GM18868 (cell line): ENCODE data around the gene DGKG.

Experiments
- ATAC-seq: cut with Tn5 transposase; IDR thresholded peaks from one replicate; pipeline ENCODE4 v1.9.1; 2021; ENCODE audit warnings: mild to moderate bottlenecking, moderate library complexity; ENCODE audit not compliant: unreplicated experiment

The DGKG gene

DNA sequence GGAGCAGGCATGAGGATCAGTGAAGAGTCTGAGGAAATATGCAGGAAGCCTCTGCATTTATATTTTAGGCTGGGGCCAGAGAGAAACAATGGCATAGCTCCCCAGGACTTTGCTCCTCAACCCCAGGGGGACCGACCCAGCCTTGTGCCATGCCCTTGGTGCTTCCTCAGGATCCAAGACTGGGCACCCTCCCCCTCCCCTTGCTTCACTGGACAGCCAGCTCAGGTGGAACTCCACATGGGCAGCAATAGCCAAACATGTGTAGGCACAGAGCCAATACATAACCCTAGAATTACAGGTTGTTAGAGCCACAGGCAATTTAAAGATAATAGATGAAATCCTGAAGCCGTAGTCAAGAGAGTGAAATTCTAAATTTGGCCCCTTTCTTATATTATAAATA lies 180.1 kb downstream of the DGKG start:
- no peak for ATAC-seq

DNA sequence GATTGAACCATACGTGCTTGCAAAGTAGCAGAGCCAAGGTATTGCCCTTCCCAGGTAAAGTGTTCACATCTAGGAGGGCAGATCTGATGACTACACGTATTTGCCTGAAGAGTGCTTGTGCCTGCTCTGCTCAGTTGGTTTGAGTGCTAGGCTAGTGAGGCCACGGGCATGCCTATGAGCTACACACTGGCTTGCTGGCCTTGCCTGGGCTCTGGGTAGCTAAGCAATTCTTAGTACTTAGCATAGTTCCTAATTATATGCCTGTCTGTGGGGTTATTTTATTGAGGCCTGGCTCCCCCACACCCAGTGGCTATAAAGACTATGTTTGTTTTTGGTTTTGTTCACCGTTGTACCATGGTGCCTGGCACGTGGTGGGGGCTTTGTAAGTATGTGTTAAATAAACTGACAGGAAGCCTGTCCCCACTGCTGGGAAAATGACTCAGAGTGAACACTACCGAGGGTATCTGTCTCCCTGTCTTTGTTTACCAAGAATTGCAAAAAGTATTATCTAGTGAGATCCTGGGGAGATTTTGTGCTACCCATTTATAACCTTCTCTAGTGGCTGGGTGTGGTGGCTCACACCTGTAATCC lies 181.0 kb downstream of the DGKG start:
- ATAC-seq = no peak

DNA sequence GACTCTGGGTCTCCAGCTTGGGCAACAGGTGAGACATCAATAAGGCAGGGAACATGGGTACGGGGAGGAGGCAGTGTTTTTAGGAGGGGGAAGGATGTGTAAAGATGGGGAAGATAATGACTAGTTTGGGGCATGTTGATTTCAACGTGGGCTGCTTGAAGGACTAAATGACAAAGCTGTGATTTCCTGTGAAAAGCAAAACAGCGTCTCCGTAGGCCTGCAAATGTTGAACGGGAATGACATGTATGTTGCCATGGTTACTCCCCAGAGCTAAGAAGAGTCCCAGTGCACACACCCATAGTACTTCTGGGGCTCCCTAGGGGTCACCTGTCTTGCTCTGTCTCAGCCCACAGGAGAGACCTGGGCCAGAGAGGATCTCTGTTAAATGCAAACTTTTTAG lies 181.9 kb downstream of the DGKG start:
- no peak for ATAC-seq

DNA sequence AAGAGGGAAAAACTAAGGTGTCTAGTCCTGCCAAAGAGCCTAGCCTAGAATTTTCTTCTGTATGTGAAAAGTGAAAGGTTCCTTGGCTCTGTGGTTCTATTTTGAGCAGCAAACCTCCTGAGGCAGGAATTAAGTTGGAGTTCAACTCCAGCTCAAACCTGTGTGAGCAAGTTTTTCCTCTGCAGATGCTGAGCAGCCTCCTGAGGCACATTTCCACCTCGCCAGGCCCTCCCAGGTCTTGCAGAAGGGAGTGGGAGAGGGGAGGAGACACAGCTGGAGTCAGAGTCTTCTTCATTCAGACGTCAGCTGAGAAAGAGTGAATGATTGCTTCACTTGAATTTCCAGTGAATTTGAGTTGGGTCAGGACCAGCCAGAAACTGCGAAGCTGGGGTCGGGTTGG lies 183.6 kb downstream of the DGKG start:
- ATAC-seq = no peak

DNA sequence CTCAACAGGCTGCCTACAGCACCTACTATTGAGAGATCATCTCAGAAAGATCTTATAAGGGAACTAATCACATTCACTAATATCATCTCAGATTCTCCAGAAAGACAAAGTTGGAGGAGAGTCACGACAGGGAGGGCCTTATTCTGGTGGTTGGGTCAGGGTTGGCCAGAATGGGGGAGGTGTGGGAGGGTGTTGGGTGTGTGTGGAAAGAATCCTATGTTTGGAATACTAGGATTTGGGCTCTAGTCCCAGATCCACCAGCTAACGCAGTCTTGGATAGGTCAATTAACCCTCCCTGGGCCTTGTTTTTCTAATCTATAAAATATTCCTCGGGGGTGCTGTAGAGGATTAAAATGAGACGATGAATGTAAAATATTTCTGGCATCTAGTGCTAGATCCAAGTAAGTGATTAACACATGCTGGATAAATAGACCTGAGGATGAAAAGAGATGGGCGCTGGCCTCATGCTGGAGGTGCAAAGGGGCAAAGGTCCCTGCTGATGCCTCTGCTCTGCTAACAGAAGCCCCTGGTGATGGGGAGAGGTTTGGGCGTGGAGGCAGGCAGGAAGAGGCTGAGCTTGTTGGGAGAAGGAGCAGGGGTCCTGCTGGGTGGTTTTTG lies 185.6 kb downstream of the DGKG start:
- ATAC-seq = no peak

DNA sequence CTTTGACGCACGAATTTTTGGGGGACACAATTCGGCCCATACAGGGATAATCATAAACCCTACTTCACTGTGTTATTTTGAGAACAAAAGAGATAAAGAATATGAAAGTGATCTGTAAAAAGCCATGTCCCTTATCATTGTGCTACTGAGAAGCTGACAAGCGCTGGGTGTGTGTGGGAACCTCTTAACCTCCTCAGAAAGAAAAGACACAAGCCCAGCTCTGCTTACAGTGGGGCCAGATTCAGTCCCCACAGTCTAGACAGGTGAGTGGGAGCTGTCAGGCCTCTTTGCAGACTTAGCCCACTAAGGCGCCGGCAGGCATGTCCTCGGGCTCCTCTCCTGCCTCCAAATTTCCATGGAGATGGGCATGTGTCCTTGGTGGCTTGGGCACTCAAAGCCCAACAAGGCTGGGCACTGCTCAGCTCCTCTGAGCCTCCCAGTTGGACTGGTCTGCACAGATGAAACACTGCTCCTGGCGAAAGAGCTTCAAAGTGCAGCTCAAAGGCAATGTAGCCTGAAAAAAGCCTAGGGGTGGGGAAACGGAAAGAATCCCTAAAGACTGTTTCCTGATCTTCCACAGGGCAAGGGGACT lies 188.7 kb downstream of the DGKG start:
- no peak for ATAC-seq

DNA sequence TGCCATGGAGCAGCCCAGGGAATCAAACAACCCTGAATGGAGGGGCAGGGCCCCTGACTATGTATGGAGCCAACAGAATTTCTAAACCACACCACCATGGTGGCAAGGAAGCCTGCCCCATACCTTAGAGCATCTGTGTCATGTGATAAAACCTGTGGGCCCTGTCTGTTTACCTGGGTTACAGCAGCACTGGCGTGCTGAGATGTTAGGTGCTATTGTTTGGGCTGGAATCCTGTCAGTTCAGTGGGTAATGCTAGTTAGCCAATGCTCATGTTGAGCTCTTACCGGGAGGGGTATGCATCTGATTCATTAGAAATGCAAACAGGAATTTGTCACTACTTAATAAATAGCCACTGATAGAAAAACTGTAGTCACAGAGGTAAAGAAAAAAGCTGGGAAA lies 189.7 kb downstream of the DGKG start:
- no peak for ATAC-seq

DNA sequence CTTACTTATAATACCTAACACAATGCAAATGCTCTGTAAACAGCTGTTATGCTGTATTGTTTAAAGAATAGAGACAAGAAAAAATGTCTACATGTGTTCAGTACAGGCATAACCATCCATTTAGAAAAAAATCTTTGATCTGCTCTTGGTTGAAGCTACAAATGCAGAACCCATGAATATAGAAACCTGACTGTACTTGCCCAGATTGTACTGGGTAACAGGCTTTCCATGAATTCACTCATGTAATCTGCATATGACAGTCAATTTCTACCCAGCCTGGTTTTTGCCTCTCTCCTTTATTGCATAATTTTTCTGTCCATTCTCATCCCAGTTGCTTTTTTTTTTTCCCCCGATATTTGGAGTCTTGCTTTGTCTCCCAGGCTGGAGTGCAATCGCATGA lies 190.5 kb downstream of the DGKG start:
- no peak for ATAC-seq

DNA sequence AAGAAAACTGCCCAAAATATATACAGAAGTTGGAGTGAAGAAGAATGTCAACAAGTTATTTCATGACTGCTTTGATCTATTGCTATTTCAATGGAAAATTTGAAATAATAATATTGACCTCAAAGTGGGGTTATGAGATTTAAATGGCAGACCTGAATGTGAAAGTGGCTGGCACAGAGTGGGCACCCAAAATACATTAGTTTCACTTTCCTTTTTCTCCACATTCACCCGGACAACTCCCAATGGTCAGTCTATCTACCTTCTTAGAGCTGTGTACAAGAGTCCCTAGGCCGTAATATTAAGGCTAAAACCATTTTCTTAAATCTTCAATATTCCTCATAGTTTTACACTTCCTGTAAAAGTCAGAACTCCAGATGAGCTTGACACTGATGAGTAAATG lies 191.5 kb downstream of the DGKG start:
- no peak for ATAC-seq

DNA sequence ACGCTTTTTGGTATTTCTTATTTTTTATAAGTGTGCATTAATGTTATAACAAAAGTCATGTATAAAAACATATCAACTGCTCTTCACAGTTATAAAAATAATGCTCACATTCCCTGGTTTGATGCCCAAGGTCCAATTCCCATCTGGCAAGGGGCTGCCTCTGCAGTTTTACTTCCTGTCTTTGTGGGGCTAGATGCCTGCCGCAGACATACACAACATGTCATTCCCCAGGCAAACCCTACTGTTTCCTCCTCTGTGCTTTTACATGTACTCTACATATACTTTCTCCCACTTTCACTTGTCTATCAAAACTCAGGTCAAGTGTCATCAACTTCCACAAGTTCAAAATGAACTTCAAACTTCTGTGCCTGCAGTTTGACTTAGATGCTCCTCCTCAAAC lies 192.7 kb downstream of the DGKG start:
- no peak for ATAC-seq

DNA sequence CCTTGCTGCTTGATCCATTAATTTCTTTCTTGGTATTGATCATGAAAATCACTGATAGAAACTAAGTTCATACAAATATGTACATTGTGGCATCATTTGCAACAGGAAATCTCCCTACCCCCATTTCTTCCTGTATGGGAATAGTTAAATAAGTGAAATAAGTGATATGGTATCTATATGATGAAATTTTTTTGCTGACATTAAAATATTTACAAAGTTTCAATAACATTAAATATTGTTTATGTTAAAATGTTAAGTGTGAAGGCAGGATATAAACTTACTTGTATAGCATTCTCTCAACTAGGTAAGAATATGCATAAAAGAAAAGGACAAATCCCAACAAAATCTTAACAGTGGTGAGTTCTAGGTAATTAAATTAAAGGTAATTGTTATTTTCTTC lies 193.1 kb downstream of the DGKG start:
- no peak for ATAC-seq

DNA sequence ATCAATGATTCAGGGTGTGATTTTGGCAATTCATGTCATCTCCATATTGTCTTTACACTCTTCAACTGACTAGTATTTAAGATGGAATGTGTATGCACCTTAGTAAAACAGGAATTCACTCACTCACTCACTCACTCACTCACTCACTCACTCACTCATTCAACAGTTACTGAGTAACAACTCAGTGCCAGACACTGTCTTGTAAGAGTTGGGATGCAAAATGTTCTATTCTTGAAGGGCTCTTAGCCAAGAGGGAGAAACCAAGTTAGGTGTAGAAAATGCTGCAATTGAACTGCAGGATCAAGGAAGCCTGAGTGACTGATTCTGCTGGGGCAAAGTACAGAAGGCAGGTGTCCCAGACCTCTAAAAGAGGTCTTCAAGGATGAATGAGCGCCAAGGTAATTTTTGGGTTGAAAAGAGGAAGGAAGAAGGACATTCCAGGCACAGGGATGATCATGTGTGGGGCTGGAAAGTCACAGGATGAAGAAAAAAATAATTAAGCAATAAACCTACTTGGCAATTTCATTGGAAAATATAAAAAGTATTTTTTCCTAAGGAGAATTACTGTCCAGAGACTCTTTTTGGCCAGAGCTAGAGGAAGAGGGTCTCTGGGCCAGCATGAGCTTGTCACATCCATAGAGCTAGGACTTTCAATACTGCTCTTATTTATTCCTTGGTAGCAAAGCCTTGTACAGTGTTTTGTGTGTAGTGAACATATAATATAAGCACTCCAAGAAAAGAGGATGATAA lies 194.2 kb downstream of the DGKG start:
- ATAC-seq = no peak

DNA sequence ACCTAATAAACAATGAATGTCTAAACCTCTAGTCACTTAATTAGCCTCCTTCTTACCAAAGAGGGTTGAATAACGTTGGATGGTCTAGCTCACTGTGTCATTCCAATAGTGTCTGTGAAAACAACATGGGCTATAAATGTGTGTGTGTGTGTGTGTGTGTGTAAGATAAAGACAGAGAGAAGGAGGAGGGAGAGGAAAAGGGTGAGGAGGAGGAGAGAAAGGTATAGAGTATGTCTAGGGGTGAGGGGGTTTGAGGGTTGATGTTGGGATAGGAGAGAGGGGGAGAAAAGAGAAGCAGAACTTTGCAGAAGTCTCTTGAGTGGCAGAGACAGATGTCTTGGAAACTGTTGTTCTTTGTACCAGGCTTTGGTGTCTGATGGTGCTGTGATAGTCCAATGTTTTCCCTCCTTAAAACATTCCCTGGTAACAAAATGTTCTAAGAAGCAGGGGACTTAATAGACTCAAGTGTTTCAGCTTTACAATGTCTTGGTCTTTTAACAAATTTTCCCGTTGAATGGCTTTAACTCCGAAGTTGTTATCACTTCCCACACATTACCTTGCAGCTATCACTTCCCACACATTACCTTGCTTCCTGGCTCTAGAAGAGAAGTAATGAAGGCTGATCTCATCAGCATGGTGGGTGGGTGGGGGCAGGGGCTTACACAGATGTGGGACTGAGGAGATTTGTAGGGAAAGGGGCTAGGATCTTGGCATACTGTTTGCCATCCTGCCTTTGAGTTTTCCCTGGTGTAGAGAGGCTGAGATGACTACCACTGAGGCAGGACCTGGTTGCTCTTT lies 195.3 kb downstream of the DGKG start:
- no peak for ATAC-seq

DNA sequence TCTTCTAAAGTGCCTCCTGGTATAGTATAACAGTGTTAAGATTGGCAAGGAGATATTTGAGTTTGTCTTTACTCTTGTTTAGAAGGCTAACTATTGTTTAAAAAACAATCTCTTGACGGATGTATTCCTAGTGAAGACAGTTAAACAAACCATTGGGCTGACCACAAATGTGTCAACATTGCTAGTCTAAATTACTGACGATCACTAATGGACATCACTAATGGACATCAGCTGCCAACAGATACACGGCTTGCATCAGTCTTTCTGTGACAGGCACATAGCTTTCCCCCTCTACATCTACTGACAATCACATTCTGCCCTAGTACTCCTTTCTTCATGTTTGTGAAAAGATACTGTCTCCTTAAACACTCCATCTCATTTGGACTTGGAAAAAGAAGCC lies 196.0 kb downstream of the DGKG start:
- no peak for ATAC-seq

DNA sequence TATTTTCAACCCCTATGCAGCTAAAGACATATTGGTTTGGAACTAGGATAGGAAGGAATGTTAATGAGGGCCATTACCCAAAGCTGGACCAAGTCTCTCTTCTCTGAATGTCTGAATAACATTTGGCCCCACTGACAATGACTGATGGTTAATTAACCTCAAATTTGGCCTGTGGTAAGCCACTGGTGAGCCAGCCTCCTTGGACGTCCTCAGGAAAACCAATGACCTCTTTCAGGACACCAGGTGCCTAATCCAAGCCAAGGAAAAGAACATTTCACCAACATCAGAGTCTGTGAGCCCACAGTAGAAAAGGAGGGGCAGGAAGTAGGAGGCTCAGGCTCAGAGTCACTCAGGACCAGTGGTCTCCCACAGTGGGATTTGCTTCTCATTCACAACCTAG lies 196.7 kb downstream of the DGKG start:
- no peak for ATAC-seq

DNA sequence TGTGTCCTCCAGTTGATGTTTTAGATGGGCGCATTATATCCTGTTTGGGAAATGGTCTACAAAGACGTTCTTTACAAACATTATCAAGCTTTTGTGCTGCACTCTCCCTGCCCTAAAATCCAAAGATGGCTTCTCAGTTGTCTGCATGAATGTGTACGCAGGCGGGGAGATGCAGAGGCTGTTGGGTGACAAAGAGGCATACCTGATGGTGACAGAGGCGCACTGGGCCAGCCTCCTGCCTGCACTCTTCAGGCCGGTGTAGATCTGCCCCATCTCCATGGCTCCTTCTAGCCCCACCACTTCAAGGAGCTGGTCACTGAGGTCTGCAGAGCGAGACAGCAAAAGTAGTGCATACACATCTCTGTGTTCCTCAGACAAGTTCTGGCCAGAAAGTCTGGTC lies 197.3 kb downstream of the DGKG start:
- ATAC-seq = no peak

DNA sequence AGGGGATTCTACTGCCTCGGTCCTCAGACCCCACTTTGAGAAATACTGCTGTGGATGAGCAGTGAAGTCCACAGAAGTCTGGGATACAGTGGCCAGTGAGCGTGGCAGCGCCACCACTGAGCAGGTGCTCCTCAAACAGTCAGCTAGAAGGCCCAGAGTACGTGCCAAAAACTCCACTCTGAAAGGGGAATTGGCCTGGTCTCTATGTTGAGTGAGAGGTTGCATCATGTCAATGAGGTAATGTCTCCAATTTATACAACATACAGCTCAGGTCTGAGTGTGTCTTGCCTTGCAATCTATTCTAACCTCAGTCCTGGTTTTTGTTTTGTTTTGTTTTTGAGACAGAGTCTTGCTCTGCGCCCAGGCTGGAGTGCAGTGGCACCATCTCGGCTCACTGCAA lies 199.8 kb downstream of the DGKG start:
- ATAC-seq = no peak

DNA sequence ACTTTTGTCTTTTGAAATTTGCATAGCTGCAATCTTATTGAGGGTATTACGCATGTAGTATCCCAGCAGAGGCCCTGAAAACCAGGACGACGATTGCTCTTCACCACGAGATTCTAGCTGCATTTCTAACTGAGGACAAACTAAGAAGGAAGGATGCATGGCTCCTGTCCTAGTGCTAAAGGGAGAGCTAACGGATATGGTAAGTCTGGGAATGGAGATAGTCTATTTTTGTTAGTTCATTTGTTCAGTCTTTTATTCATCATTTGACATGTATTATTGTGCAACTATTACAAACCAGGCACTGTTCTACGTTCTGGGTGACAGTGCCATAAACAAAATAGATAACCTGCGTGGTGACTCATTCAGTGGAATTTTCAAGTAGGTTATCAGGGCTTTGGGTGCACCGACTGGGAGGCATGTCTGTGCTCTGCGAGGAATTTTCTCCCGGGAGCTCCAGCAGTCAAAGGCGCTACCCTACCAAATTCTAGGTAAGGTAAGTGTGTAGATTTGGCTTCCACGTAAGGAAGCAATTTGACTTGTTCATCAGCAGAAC lies 201.3 kb downstream of the DGKG start:
- ATAC-seq = no peak

DNA sequence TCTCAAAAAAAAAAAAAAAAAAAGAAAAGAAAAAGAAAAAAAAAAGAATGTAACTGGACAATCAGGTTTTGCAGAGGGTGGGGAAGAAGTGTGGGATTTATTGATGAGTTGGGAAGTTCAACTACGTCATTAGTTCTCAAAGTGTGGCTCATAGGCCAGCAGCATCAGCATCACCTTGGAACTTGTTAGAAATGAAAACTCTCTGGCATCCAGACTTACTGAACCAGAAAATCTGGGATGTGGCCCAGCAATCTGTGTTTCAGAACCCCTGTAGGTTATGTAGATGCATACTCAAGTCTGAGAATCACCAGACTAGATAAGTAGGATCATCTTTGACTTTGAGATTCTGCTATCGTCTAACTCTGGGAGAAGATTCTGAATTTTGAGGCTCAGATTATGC lies 207.4 kb downstream of the DGKG start:
- ATAC-seq = no peak

DNA sequence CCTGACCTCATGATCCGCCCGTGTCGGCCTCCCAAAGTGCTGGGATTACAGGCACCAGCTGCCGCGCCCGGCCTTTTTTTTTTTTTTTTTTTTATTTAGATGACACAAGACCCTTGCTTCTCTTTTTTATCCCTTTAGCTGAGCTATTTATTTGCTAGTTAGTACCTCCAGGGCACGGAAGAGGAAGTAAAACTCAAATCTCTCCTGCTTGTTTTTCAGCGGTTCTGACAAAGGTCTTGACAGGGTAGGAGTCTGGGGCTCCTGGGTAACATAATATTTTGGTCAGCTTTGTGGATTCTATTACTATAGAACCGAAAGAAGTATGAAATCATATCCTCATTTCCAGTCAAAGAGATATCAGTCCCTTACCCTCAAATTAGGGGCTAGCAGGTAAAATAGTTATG lies 209.1 kb downstream of the DGKG start:
- peak; percentile 87 for ATAC-seq

DNA sequence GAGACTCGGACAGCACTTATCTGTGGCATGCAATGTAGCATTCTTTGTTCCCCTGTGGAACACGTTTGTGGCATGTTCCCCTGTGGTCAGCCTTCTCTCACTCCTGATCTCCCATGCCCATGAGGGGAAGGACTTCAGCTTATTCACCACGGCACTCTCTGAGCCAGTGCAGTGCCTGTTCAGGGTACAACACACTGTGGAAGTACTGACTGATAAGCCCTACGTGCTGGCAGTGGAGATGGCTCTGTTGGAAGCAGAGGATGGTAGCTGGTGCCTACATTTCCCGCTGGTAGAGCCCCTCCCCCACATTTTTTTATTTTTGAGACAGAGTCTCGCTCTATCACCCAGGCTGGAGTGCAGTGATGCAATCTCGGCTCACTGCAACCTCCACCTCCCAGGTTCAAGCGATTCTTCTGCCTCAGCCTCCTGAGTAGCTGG lies 209.7 kb downstream of the DGKG start:
- ATAC-seq = peak; percentile 21
